HG02678 (cell line): ENCODE measurements around the gene NIPA2.

Source experiments
- ATAC-seq: cut with Tn5 transposase; IDR thresholded peaks from one replicate; pipeline ENCODE4 v1.9.1; 2021; ENCODE audit warnings: mild to moderate bottlenecking, moderate library complexity; ENCODE audit not compliant: unreplicated experiment

The NIPA2 gene

DNA sequence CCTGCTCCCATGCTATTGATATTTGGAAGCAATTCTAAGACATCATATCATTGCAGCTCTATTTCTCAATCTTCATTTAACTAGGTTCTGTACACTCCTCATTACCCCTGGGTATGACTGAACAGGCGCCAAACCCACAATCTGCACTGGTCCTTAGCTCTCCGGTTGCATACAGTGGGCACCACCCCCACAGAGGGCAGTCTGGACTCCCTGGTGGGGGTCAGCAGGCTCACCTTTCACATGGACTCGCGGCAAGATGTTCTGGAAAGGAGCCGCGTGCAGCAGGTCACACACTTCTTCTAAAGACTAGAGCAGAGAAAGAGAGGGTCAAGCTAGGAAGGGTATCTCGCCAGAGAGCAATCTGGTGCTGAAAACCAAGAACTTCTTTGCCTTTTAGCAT is 36.5 kb downstream of the NIPA2 start:
- ATAC-seq, result no peak

DNA sequence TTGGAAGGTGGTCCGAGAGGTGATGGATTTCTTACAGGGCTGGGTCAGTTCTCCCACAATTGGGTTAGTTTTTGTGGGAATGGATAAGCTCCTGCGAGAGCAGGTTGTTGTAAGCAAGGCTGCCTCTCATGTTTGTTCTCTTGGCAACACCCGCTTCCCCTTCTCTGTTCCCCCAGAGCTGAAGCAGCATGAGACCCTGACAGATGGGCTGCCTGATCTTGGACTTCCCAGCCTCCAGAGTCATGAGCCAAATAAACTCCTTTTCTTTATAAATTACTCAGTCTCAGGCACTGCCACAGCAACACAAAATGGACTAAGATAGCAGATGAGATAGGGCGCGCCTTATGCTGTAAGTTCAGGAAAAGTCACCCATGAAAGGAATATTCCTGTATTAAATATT is 38.7 kb downstream of the NIPA2 start:
- no peak for ATAC-seq

DNA sequence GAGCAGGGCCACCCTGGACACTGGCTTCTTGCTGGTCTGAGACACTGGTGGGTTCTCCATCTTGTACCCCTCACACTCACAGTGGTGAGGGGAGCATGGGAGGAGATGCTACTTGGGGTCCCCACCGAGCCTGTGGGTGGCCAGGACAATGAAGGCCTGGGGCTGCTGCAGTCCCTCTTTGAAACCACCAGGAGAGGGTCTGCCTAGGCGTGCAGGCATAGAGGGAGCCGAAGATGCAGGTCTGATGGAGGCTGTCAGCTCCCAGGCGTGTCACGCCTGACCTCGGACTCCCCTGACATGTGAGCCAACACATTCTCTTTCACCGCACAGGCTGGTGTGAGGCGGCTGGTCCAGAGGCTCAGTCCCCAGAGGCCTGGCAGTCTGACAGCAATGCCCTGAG is 39.1 kb downstream of the NIPA2 start:
- no peak for ATAC-seq

DNA sequence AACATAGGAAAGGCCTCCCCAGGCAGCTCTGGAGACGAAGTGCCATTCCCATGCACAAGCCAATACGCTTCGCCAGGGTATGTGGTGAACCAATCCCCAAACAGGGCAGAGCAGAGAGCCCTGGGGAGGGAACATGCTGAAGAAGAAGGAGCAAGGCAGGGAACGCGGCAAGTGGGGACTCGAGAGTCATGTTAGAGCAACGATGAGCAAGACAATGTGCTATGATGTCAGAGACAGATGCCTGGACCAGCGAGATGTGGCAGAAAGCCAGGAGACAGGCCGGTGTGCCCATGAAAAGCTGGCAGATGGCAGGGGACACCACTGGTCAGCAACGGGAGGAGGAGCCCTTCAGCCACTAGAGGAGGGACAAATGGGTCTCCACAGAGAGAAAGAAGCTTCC is 39.6 kb downstream of the NIPA2 start:
- no peak for ATAC-seq

DNA sequence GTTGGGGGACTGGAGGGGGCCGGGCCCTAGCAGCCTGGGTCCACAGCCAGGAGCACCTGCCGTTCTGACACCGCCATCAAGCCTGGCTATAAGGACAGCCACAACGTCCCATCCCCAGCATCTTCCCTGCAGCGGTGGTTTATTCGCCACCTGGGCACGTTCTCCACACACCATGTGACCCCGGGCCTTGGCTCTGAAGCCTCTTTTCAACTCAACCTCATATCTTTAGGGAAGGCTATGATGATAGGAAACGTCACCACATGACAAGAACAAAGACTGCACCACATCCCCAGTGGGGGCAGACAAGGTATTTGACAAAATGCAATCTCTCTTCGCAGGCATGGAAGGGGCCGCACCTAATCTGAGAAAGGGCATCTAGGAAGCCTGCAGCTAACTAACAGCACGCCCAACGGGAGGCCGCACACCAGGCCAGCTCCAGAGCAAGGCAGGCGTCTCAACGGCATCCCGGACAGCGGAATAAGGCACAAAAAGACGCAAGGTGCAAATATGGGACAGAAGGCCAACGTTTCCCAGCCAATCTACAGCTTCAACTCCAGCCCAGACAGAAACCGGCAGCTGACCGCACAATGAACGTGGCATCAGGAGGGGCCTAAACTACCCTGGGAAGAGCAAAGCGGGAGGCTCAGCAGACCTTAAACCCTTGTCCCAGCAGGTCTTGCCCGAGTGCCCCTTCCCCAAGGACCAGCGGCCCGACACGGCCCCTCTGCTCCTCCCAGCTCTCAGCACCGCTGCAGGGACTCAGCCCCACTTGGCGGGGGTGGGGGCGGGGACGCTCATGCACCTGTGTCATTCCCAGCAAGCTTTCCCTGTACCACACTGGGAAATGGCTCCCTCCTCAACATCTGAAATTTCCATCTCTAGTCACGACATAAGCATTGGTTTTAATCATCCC is 41.9 kb downstream of the NIPA2 start:
- ATAC-seq, result no peak

DNA sequence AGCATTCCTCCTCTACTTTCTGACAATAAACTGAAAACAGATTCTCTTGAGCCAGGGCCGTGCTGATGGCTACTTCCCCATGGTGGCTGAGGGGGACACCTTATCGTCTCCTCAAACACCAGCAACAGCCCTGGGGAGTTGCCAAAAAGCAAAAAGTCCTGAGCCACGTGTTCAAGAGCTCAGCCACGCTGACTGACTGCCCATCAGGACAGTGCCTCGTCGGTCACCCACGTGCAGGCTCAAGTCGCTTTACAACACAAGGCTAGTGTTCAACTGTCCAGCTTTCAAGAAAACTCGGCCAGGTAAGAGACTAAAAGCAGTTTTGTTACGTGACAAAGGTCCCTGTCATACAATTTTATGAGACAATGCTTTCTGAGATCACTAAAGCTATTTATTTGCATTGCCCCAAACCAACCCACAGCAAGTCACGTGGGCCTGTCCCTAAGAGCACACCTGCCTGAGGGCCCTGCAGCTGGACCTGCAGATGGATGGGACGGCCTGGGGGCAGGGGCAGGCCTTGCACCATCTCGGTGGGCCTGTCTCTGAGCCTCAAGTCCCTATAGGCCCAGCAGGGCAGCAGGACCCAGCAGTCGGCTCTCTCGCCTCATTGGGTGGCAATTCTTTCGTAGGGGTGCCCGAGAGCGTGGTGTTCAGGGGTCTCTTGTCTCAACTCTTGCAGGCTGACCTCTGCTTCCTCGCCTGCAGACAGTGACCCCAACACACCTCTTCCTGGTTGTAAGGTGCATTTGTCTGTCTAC is 42.7 kb downstream of the NIPA2 start:
- ATAC-seq, result no peak

DNA sequence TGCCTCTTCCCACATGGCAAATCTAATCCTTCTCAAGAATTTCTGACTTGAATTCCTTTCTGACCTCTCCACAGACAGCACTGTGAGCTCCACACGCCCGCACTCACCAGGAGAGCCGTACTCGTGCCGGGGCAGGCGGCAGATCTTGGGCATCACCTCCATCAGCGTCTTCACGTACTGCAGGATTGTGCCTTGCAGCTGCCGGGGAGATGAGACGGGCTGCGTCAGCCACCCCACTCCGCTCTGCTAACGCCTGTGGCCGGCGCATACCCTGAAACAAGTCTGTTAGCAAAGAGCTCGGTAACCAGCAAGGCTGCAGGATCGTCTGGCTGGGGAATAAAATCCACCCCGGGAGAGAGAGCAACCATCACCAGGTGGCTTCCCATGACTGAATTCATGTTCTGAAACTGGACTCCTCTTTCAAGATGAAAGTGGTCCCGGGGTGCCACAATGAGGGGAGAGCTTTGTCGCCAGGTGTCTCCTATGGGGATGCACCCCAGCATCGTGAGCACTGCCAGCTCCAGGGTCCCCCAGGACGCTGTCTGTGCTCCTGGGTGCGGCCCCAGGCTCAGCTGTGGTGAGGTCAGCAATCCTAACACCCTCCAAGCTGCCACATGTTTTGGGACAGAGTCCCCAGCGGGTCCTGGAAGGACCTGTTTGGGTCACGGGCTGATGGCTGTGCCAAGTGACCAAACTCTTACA is 43.4 kb downstream of the NIPA2 start:
- no peak for ATAC-seq

DNA sequence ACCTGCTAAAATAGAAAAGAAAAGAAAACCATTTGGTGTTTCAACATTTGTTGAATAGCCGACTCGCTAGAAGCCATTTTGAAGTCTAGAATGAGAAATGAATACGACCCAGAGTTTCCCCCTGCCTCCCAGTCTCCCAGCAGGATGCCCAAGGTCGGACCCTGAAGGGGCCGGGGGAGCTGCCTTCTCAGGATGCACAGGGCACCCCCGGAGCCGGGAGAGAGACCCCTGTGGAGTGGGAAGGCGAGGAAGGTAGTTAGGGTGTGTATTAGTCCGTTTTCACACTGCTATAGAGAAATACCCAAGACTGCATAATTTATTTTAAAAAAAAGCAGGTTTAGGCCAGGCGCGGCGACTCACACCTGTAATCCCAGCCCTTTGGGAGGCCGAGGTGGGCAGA is 44.7 kb downstream of the NIPA2 start:
- ATAC-seq, result no peak

DNA sequence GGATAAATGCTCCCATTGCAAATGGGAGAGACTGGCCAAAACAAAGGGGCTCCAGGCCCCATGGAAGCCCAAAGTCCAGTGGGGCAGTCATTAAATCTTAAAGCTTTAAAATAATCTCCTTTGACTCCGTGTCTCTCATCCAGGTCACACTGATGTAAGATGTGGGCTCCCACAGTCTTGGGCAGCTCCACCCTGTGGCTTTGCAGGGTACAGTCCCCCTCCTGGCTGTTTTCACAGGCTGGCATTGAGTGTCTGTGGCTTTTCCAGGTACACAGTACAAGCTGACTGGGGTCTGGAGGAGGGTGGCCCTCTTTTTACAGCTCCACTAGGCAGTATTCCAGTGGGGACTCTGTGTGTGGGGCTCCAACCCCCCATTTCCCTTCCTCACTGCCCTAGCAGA is 45.9 kb downstream of the NIPA2 start:
- ATAC-seq, result no peak

DNA sequence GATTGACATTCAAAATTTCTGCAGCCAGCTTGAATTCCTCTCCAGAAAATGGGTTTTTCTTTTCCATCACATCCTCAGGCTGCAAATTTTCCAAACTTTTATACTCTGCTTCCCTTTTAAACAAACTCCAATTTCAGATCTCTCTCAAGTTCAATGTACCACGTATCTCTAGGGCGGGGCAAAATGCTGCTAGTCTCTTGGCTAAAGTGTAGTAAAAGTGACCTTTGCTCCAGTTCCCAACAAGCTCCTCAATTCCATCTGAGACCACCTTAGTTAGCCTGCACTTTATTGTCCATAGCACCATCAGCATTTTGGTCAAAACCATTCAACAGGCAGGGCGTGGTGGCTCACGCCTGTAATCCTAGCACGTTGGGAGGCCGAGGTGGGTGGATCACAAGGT is 46.7 kb downstream of the NIPA2 start:
- ATAC-seq, result no peak

DNA sequence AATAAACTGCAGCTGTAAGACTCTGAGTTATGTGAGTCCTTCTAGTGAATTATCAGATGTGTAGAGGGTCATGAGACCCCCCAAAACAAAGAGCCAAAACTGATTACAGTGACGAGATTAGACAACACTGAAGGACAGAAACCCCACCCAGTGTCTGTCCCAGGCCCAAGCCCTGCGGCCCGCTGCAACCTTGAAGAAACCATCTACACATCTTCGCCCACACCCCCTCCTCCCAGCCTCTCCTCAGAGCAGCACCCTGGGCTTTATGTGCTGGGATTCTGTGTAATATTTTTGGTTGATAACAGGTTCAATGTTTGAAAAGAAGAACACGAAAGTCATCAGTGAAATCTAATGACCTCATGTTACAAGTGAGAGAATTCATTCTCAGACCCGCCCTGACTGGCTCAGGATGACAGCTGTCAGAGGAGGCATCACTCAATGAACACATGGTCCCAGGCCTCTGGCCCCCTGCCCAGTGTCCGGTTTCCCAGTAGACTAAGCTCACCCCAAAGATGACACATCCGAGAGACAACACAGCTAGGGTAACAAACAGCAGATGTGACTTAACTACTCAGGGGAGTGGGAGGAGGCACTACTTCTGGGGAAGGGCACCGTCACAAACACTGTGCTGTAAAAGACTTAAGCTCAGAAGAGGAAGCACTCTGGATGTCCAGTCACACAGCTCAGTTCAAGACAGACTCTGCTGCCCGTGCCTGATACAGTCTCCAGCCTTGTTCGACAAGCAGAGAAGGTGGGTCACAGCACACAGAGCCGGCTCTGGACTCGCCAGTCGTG is 48.9 kb downstream of the NIPA2 start:
- ATAC-seq, result no peak

DNA sequence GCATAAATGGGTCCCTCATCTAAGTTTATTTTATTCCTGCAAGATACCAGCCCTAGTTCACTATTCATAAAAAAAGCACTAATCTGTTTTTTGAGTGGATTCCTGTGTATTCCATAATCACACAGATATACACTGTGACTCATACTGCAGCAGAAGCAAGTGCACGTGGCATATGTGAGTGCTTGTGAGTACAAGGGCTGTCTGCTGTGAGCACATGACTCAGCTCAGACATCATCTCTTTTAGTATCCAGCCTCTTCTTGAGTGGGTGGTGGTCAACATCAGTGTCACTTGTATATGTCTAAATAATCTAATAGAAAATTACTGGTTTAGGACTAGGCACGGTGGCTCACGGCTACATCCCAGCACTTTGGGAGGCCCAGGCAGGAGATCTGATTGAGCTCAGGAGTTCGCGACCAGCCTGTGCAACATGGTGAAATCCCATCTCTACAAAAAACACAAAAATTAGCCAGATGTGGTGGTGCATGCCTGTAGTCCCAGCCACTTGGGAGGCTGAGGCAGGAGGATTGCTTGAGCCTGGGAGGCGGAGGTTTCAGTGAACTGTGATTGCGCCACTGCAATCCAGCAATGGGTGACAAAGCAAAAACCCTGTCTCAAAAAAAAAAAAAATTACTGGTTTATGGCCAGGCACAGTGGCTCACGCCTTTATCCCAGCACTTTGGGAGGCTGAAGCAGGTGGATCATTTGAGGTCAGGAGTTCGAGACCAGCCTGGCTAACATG is 49.8 kb downstream of the NIPA2 start:
- ATAC-seq, result no peak

DNA sequence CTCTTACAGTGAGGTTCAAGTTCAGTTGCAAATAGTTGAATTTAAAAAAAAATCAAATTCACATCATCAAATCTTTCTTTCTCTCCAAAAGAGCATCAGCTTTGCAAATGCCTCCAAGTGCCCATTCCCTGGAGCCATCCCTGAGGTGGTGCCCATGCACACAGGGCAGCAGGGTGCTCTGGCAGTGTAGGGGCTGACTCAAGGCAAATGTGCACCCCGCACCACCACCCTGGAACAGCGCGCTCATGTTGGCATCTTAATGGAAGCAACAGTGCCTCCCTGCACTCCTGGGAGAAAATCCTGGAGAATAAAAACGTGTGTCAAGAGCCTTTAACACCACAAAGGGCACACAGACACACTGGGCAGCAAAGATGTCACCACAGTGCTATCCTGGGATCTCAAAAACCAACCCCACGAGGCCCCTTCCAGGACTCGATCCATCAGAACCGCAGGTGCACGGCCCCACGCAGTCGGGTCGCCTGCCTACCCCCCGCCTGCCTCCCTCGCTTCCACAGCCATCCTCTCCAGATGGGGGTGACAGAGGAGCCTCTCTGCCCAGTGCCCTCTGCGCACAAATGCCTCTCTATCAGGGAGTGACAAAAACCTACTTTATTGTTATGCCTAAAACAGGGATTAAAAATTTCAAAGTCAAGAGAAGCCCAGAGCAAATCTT is 50.8 kb downstream of the NIPA2 start:
- ATAC-seq, result no peak

DNA sequence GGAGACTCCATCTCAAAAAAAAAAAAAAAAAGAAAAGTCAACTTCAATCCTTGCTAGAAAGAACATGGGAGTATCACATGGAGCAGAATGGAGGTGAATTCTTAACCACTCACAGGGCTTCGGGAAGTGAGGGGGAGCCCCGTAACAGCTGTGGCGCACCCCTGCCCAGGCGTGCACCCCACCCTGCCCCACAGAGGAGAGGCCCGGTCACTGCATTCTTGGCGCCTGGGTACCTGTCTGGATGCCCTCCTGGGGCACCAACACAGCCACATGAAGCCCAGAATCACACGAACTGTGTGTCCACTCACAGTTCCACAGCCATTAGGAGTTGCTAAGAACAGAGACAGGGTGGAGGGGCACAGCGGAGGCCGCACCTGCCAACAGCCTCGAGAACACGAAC is 51.8 kb downstream of the NIPA2 start:
- no peak for ATAC-seq

DNA sequence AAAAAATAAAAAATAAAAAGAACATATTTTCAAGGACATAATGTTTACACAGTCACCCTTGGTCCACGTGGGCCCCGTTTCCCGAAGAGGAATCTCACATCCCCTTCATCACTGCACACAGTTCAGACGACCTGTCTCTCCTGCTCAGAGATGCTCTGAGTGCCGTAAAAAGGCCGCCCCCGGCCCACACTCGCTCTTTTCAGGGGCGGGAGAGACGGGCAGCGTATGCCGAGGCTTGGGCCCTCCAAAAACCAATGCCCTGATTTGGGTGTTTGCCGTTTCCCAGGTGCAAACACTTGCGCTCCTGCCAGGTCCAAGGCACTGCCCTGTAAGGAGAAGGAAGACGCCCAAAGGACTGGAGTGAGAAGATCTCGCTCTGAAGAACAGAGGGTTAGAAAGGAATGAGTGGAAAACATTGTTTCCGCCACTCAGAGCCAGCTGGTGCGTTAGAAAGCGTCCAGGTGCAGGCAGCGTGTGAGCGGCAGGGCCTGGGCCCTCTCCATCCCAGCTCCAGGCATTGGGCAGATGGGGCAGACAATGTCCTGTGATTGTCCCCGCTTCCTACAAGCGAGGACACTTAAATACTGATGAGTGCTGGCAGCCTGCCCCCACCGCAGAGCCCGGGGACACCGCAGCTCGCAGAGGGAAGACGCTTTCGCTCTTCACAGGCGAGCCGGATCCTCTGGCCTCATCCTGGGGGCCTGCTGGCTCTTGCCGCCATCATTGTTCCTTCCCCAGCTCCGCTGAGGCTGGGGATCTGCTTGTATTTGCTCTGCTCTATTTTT is 53.2 kb downstream of the NIPA2 start:
- no peak for ATAC-seq

DNA sequence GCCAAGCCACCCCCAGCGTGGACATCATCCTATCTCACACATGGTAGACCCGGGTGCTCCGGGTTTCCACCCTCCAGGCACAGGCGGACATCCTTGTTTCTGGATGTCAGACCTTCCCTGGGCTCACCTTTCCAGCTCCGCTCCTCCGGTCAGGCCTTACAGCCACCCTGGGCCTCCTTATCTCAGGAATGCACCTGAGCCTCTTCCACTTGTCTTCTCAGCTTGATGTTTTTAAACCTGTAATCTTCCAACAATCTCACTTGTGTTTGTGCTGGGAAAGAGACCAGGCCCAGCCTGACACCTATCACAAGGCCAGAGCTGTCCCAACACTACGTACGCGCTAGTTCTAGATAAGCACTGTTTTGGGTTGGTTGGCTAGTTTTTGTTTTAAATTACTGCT is 53.9 kb downstream of the NIPA2 start:
- no peak for ATAC-seq

DNA sequence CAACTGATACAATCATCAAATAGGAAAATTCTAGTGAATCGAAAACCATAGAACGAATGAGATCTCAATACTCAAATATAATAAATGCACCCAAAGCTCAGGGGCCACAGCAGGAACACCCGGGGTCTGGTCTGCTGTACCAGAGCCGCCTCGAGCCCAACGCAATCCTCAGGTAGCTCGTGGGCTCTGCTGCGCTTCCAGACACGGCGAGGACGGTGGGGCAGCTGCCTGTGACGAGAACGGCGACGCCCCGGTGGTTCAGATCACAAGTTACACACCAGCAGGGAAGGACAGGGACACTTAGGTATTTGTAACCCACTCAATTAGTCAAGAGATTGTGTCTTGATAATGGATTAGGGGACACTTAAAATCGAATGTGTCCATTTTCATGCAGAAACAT is 54.6 kb downstream of the NIPA2 start:
- ATAC-seq, result no peak

DNA sequence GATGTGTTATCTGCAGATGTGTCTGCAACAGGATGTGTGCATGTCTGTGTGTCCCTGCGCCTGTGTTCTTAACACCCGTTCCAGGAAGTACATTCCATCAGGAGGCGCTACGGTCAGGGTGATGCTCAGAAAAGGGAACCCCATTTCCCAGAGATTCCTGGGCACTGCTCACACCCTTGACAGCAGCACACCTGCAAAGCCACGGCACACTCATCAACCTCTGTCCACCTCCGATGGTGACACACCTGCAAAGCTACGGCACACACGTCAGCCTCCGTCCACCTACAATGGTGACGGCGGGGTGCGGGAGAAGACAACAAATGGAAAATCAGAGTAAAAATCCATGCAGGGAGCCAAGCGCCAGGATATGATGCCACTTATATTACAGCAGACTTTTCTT is 55.4 kb downstream of the NIPA2 start:
- no peak for ATAC-seq
